Superior temporal gyrus (tissue), 1 donor: Measurements from ENCODE around the gene SPAG6.
"Not testable (repeated sequence)": the region's sequence is repeated elsewhere in the genome, so short reads cannot be mapped to it uniquely, and the experiment has no call there.

Experiments used
- DNase-seq: peaks from one replicate; pipeline ENCODE4 v3.0.0-alpha.2; 2016; ENCODE audit errors: extremely low spot score

Gene SPAG6

DNA sequence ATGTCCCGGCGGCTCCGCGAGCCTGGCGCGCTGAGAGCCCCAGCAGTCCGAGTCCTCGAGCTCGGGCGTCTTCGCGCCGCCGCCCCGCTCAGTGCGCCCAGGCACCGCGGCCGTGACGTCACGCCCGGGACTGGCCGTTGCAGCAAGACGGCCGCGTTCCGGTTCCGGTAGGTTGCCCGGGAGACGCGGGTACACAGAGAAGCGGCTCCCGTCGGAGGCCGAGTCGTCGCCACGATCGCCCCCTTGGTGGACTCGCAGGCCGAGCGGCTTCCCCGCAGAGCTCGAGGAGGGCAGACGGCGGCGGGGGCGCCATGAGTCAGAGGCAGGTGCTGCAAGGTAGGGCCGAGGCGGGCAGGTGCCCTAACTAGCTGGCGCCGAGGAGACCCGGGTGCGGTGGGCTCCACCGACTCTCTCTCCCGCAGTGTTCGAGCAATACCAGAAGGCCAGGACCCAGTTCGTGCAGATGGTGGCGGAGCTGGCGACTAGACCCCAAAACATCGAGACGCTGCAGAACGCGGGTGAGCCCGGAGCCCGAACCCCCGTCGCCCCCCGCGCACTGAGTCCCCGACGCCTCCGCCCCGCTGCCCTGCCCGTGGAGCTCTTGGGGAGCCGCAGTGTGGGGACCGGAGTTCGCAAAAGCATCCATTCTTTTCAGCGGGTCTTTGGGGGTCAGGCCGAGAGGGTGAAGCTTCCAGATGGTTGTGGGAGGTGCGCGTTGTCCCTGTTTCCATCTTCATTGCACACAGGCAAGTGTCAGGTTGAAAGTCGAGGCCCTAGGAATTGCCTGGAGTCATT lies at the start of gene SPAG6:
TSS of gene SPAG6 (plus strand) at position 196 of the 795 bp plus-strand sequence. CDS start at position 312, 116 bp downstream.
- DNase-seq = no peak

DNA sequence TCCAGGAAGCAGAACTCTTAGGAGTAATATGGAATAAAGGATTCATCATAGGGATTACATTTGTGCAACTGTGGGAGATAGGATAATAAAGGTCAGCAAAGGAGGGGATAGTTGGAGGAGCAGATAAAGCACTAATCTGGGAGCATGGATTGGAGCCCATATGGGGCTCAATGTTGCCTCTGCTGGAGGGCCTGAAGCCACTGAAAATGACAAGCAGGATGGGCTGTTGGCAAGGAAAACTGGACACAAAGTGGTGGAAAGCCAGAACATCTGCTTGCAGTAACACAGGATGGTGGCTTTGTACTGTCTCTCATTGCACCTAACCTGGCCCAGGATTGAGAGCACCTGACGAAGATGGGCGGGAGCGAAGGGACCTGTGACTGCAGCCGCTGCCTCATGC lies 44.1 kb upstream of the SPAG6 start:
- no peak for DNase-seq

DNA sequence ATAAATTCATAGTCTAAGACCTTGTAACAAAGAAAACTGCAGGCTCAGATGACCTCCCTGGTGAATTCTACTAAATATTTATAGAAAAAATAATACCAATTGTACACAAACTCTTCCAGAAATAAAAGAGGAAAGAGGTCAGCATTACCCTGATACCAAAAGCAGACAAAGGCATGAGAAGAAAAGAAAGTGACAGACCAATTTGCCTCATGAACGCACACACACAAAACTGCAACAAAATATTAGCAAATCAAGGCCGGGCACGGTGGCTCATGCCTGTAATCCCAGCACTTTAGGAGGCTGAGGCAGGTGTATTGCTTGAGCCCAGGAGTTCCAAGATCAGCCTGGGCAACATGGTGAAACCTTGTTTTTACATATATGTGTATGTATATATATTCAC lies 41.8 kb upstream of the SPAG6 start:
- DNase-seq = no peak

DNA sequence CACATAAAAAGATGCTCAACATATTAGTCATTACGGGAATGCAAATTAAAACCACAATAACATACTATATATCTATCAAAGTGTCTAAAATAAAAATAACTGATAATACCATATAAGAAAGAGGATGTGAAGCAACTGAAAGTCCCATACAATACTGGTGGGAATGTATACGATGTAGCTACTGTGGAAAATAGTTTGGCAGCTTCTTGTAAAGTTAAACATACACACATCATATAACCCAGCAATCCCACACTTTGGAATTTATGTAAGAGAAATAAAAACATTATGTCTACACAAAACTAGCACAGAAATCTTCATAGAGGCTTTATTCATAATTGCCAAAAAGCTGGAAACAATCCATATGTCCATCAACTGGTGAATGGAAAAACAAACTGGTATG lies 39.6 kb upstream of the SPAG6 start:
- no peak for DNase-seq

DNA sequence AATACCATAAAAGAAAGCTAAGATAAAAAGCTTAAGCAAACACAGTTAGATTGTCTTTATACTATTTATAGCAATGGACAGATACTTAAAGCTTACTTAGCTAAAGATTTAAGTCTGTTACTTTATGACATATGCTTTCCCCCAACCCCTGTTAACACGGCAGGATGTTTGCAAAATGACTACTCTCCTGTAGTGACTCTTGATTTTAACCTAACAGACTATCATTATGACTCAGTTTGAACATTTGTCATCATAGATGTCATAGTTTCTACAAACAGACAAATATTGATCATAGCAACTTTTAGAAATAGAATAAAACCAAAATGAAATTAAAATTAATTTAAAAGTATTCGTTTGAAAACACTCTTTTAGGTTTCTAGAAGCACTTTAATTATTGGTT lies 36.9 kb upstream of the SPAG6 start:
- no peak for DNase-seq

DNA sequence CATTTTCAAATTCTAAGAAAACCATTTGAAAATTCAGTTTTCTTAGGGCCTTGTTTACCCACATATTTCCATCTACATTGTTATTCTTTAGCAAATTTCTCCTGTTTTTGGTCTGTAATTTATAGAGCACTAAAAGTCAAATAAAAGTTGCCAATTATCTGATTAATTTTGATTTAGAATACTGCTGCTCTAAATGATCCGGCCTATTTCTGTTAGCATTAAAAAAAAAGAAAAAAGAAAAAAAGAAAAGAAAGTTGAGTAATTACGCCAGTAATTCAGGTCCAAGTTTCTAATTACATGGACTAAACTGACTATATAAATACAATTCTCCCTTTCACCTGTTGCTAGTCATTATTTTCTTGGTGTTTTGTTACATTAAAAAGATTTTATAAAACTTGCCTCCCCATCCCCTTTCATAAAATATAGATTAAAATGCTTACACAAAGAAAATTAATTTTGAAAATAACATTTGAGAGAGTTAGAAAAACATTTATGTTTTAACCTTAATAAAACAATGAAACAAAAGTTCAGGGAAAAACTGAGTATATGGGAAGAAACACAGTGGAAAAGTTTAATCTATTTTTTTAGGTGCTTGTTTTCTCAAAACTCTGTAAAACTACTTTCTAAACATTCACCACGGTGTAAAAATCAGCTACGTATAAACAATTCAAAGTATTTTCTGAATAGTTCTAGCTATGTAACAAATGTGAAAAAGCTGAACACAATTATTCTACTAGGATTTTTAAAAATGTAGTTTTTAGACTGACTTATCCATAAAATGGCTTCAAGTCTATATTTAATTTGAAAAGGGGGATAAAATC lies 35.9 kb upstream of the SPAG6 start:
- no peak for DNase-seq

DNA sequence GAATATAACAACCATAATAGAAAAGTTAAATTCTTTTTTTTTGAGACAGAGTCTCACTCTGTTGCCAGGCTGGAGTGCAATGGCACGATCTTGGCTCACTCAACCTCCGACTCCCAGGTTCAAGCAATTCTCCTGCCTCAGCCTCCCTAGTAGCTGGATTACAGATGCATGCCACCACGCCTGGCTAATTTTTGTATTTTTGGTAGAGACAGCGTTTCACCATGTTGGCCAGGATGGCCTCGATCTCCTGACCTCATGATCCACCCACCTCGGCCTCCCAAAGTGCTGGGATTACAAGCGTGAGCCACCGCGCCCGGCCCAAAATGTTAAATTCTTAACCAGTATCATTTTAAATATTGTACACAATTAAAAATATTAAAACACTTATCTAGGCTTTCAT lies 35.3 kb upstream of the SPAG6 start:
- not testable (repeated sequence) for DNase-seq

DNA sequence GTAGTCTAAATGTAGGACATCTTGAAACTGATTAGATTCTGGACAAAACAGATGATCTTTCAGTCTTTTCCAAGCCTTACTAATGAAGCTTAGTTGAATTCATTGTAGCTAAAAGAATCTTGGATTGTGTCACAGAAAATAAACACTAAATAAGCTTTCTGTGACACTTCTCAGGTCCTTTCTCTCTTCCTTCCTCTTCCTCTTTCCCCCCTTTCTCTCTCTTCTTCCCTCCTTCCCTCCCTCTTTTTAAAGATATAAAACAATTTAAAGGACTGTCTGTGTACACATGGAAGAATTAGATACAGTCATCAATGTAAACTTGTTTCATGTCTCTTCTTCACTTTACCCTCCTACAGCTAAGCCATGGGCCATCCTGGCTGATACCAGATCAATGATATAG lies 34.4 kb upstream of the SPAG6 start:
- no peak for DNase-seq

DNA sequence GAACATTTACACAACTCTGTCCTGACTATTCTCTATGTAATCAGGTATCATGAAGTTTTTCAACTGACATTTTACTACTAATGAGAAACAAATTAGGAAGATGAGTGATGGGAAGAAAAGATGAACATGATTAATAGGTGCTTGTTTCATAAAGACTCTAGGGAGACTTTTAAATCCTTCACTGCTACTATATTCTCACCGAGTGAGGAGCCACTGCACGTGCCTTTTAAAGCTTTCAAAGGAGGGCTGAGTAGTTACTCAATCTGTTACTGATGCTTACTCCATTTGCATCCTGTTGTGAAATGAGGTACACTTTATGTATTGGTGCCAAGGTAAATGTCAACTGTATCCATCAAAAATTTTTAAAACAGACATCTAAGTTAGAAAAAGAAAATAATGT lies 30.4 kb upstream of the SPAG6 start:
- DNase-seq = peak; percentile 32

DNA sequence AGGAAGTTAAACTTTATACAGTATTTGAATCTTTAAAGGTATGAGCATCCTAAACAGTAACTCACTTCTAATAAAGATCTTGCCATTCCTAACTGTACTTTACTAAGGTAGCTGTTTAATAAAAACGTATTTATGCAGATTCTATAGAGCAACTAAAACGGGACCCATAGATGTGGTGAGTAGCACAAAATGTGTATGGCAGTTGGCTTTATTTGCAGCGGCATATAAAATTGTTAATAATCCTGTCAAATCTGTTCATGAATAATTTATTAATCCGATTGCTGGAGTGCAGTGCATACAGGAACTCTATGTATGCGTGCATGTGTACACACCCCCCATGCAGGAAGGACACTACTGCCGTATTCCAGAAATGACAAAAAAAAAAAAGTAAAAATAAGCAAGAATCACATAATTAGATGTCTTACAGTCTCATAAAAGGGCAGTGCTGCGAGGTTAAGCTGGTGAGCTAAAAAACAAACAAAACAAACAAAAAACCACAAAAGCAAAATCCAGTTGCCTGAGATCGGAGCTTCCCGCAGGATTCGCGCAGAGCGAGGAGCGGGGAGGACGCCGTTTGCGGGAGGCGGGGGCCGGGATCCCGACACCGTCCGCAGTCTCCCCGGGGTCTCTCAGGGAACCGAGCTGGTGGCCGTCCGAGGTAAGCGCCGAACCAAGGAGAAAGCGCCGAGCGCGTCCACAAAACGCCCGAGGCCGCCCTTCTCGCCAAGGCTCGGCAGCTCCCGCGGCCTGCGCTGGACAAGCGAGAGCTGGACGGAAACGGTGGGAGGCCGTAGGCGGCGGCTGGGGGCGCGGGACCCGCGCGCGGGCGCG lies 29.6 kb upstream of the SPAG6 start:
- DNase-seq = peak; percentile 56

DNA sequence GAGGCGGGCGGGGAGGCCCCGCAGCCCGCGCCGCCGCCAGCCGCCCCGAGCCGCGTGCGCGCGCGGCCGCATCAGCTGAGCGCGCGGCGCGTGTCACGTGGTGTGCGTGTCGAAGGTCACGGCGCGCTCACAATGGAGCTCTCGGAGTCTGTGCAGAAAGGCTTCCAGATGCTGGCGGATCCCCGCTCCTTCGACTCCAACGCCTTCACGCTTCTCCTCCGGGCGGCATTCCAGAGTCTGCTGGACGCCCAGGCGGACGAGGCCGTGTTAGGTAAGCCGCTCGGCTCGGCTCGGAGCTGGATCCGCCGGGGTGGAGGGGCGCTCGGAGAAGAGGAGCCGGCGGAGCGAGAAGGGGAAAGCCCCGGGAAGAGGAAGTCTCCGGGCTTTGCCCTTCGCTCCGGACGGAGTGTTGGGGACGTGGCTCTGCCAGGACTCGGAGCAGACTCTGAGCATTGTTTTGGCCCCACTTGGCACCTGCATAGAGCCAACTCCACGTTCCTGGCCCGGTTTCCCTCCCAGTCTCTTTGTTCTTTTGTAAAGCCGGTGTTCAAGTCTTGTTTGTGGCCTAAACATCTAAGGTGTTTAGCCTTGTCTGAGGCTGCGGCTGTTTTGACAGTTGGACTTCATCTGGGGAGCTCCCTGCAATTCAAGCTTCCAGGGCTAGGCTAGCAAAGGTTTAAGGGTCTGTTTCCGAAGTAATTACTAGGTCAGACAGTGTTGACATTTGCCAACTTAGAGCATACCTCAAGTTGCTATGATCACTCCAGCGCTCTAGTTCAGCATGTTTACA lies 28.8 kb upstream of the SPAG6 start, which contains the start of gene COMMD3:
TSS of gene COMMD3 (plus strand) at position 103 of the 790 bp plus-strand sequence. CDS start at position 133, 30 bp downstream.
- DNase-seq = peak; percentile 92

DNA sequence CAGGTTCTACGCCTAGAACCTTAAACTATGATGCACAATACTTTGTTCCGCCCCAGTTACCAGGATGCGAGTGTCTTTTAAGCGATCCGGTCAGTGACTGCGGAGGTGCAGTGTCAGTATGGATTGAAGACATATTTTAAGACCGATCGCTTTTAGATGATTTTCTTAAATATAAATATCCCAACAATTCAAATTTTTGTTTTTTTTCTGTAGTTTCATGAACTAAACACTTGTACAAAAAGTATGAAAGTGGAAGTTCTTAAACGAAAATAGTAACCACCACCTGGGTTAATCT lies 28.3 kb upstream of the SPAG6 start:
- DNase-seq = no peak

DNA sequence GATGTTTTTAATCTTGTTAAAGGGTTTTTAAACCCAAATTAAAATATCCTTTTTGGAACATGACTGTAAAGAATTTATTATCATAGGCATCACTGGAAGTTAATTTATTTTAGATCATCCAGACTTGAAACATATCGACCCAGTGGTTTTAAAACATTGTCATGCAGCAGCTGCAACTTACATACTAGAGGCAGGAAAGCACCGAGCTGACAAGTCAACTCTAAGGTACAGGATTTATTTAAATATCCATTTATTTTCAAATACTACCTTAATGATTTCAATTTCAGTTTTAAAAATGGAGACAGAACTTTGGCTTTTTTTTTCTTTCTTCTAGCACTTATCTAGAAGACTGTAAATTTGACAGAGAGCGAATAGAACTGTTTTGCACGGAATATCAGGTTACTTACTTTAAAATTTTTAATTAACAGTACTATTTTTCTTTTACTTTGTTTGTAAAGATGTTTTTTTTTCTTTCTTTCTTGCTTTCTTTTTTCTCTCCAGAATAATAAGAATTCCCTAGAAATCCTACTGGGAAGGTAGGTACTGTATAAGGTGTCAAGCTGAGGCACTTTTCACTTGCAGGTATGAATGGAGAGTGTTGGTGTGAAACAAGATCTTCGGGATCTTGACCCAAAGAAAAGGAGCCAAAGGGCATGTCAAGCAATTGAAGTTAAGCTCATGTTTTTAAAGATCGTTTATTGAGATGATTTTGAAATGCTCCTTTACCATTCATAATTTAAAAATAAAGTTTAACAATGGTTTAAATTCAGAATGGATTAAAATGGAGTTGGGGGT lies 27.3 kb upstream of the SPAG6 start:
- no peak for DNase-seq

DNA sequence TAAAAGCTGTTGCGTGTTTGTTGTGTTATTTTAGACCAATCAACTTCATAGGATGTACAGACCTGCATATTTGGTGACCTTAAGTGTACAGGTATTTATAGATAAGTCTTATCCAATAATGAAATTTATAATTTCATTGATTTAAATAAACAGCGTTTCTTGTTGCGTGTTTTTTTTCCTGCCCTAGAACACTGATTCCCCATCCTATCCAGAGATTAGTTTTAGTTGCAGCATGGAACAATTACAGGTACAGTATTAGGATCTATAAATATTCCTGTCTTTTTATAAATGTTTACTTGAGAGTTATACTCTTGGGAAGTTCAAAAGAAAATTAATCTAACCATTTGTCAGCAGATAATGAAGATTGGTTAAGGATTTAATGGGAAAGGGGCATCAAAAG lies 26.5 kb upstream of the SPAG6 start:
- no peak for DNase-seq

DNA sequence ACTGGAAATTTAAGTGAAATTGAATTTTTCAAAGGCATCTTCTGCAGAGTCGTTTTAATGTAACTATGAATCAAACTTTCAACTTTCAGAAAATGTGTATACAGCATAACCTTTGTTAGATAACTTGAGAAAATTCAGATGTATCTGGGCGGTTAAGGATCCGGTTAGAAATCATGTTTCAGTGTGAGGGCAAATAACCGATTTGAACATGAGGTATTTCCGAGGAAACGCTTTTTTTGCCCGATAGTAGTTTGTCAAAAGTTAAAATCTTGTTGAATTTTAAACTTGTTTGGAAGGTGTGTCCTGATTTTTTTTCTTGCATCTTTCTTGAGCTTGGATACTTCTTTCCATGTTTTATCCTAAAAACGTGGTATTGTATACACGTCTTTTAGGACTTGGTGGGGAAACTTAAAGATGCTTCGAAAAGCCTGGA lies 25.7 kb upstream of the SPAG6 start:
- DNase-seq = peak; percentile 37

DNA sequence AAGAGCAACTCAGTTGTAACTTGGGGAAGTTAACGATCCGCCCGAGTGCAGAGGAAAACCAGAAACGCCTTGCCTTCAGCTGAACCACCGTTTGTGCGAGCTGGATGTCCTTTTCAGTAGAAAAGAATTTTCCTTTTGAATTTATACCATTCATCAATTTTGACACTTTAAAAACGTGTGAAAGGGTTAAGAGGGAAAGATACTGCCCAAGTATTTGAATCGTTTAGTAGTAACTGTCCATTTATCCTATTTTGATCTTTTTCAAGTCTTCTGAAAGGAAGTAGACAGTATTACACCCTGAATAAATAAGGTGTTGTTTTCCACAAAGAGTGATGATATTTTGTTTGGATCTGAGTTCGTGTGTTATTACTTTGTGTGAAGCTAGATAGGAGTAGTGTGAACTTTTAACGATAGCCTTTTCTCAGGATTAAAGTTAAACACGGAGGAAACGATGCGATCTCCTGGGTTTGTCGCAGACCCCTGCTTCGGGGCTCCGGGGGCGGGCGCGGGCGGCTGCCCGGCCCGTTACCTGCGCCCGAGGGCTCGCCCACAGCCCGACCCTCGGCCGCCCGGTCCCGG lies 25.2 kb upstream of the SPAG6 start:
- peak; percentile 67 for DNase-seq

DNA sequence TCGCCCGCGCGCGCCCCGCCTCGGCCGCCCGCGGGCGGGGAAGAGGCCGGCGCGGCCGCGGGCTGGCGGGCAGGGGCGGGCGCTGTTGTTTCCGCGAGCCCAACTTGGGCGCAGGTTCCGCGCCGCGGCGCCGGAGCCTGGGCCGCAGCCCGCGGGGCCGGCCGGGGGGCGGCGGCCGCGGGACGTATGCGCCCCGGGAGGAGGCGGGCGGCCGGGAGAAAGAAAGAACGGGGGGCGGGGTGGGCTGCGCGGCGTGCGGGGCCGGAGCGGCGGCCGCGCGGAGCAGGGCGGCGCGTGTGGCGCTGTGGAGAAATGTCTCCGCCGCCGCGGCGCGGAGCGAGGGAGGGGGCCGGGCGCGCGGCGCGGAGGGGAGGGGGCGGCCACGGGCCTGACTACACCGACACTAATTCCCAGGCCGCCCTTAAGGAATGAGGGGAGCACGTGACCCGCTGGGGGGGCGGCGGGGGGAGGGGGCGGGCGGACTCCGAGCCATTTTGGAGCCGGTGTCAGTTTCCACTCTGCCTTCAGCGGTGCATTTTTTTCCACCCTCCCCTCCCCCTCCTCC lies 24.6 kb upstream of the SPAG6 start, which contains the start of gene BMI1:
TSS of gene BMI1 (plus strand) at position 509 of the 565 bp plus-strand sequence. CDS start 5,351 bp downstream, outside the sequence.
- DNase-seq = peak; percentile 68

DNA sequence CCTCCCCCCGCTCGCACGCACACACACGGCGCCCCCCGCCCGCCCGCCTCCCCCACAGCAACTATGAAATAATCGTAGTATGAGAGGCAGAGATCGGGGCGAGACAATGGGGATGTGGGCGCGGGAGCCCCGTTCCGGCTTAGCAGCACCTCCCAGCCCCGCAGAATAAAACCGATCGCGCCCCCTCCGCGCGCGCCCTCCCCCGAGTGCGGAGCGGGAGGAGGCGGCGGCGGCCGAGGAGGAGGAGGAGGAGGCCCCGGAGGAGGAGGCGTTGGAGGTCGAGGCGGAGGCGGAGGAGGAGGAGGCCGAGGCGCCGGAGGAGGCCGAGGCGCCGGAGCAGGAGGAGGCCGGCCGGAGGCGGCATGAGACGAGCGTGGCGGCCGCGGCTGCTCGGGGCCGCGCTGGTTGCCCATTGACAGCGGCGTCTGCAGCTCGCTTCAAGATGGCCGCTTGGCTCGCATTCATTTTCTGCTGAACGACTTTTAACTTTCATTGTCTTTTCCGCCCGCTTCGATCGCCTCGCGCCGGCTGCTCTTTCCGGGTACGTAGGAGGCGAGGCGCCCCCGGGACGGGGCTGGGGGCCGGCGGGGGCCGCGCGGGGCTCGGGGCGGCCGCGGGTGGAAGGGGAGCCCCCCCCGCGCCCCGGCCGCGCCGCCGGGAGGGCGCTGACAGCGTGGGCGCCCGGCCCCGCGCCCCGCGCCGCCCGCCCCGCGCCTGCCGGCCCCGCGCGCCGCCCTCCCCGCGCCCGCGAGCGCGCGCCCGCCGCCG lies 24.0 kb upstream of the SPAG6 start:
- DNase-seq = peak; percentile 77
